GM18499 (cell line): ENCODE data around the gene CHST11.
"Not testable (repeated sequence)": the region's sequence is repeated elsewhere in the genome, so short reads cannot be mapped to it uniquely, and the experiment has no call there.

Source experiments
- ATAC-seq: cut with Tn5 transposase; IDR thresholded peaks from one replicate; pipeline ENCODE4 v1.9.1; 2021; ENCODE audit warnings: moderate number of reproducible peaks; ENCODE audit not compliant: insufficient read depth, unreplicated experiment

Gene CHST11

GRCh38 chr12:104741497-104742367 is 285.0 kb downstream of the CHST11 start:
- ATAC-seq: no peak

GRCh38 chr12:104742551-104743201 is 285.9 kb downstream of the CHST11 start:
- ATAC-seq: no peak

GRCh38 chr12:104743202-104743580 is 286.4 kb downstream of the CHST11 start:
- no peak for ATAC-seq

GRCh38 chr12:104743753-104744548 is 287.2 kb downstream of the CHST11 start:
- ATAC-seq: not testable (repeated sequence)

- no peak for ATAC-seq
Observed at GRCh38 chr12:104746467-104747088, 289.8 kb downstream of the CHST11 start.

- ATAC-seq: no peak
Observed at GRCh38 chr12:104747330-104747729, 290.6 kb downstream of the CHST11 start.

GRCh38 chr12:104747955-104748354 is 291.2 kb downstream of the CHST11 start:
- no peak for ATAC-seq

- ATAC-seq: no peak
Observed at GRCh38 chr12:104748356-104748755, 291.6 kb downstream of the CHST11 start.

GRCh38 chr12:104748790-104749189 is 292.0 kb downstream of the CHST11 start:
- no peak for ATAC-seq

- no peak for ATAC-seq
Observed at GRCh38 chr12:104749545-104749944, 292.8 kb downstream of the CHST11 start.

- no peak for ATAC-seq
Observed at GRCh38 chr12:104750061-104750460, 293.3 kb downstream of the CHST11 start.

GRCh38 chr12:104751120-104751519 is 294.4 kb downstream of the CHST11 start:
- no peak for ATAC-seq

- ATAC-seq: no peak
Observed at GRCh38 chr12:104751594-104751993, 294.8 kb downstream of the CHST11 start.

- no peak for ATAC-seq
Observed at GRCh38 chr12:104752016-104752415, 295.3 kb downstream of the CHST11 start.

GRCh38 chr12:104752881-104753280 is 296.1 kb downstream of the CHST11 start:
- ATAC-seq: no peak

GRCh38 chr12:104756901-104757300 is 300.2 kb downstream of the CHST11 start:
- no peak for ATAC-seq

GRCh38 chr12:104758771-104759170 is 302.0 kb downstream of the CHST11 start:
- ATAC-seq: no peak

- ATAC-seq: no peak
Observed at GRCh38 chr12:104761091-104761490, 304.3 kb downstream of the CHST11 start.

GRCh38 chr12:104761611-104762010 is 304.9 kb downstream of the CHST11 start:
- ATAC-seq: no peak

GRCh38 chr12:104763168-104763805 is 306.5 kb downstream of the CHST11 start:
- ATAC-seq: no peak
